ENCODE measurements around the gene SUN1. TPM values are rescaled to one million over a fixed set of nuclear protein-coding genes. Genes with fewer than 3 reads are reported as not detected.

SUN1 gene
- total and polyA plus RNA-seq, 10 of the 15 experiments (the other 5 are each of a cell fraction or from before 2014, with no cell fraction given) = 27.8 to 107 (median 65.8) TPM

- Histone ChIP-seq H3K9ac (ENCODE audit: control insufficient read depth, insufficient read depth, low read length) (no peak overlapping the region), H3K4me3 (no peak overlapping the region), H4K20me1 (ENCODE audit: control insufficient read depth, insufficient read depth) (no peaks in the 10 kb centered on the region), H3K27ac (ENCODE audit: control insufficient read depth, insufficient read depth) (no peak overlapping the region), H3K27me3 (replicated peaks in 1 of 2; ENCODE audit: control insufficient read depth in 2 of 2, insufficient read depth in 2 of 2, low read length in 1 of 2) (no peaks in the 10 kb centered on the region), H3K4me1 (ENCODE audit: control insufficient read depth, insufficient read depth, low read length) (no peaks in the 10 kb centered on the region), H3K9me3 (replicated peaks; ENCODE audit: control insufficient read depth, insufficient read depth, low read length) (no peaks in the 10 kb centered on the region; the same call in 2 of the 3 replicates), H2AFZ (ENCODE audit: control insufficient read depth, low read depth, low read length) (no peak overlapping the region), H3K79me2 (ENCODE audit: control insufficient read depth, insufficient read depth, low read length) (no peaks in the 10 kb centered on the region), H3K4me2 (ENCODE audit: control insufficient read depth, insufficient read depth) (no peak overlapping the region), H3K36me3 (ENCODE audit: control insufficient read depth in 2 of 2, insufficient read depth in 2 of 2, low read length in 1 of 2) (peaks cover 19 to 25% of the 10 kb centered on the region in 2 experiments)
- WGBS (ENCODE audit: insufficient coverage, insufficient replicate concordance, low lambda C conversion rate, missing lambda C conversion rate) = 99% methylated on average over 11 of the region's 11 CpGs
- no peak for TF ChIP-seq SREBF2 (IDR thresholded peaks at IDR 0.05; ENCODE audit: low read length)
- TF ChIP-seq POLR2AphosphoS2 (IDR thresholded peaks at IDR 0.05; ENCODE audit: low read depth, low read length) = no peak
- no peak for TF ChIP-seq RAD51 (IDR thresholded peaks at IDR 0.05)
- TF ChIP-seq MYB (IDR thresholded peaks at IDR 0.05; ENCODE audit: borderline replicate concordance, low read depth, low read length) = no peak
- no peak for TF ChIP-seq PRDM15 (CRISPR knock-in tag; IDR thresholded peaks at IDR 0.05)
- no peak for TF ChIP-seq SREBF1 (IDR thresholded peaks at IDR 0.05; ENCODE audit: low read length)
- TF ChIP-seq SMARCA5 (IDR thresholded peaks at IDR 0.05) = no peak
- no peak for TF ChIP-seq CREM (IDR thresholded peaks at IDR 0.05; ENCODE audit: low read depth)
- no peak for TF ChIP-seq MXI1 (IDR thresholded peaks at IDR 0.05; ENCODE audit: low read depth, low read length)
- TF ChIP-seq PML (IDR thresholded peaks at IDR 0.05; ENCODE audit: low read length) = no peak
- in situ Hi-C loops (cut with MboI) (no loop called here), intact Hi-C loops (cut with micrococcal nuclease; ENCODE audit: unreplicated experiment) (no loop called here)
- BruUV-seq (replicated peaks) = TSS peak; percentile 6
- no peak for FAIRE-seq
- DNase-seq (ENCODE audit: low read depth, low spot score) = no peak
- ATAC-seq = no peak
- CTCF ChIA-PET = no interaction called here
- SMC1A ChIA-PET (ENCODE audit: uncharacterized antibody, unreplicated experiment) = no interaction called here
- RAD21 ChIA-PET (ENCODE audit: unreplicated experiment) = no interaction called here
- POLR2A ChIA-PET = no interaction called here
These were observed 13.5 kb downstream of the SUN1 start for GRCh38 chr7:845731-846130.
